Activated CD8-positive, alpha-beta memory T cell treated with anti-CD3 and anti-CD28 coated beads, Interleukin-2, amount 50 U/mL, for 24 hours (primary cell): ENCODE data around the gene TRIM72.
"Not testable (repeated sequence)": the region's sequence is repeated elsewhere in the genome, so short reads cannot be mapped to it uniquely, and the experiment has no call there.

Source experiments
- DNase-seq: peaks from one replicate; pipeline ENCODE4 v3.0.0-alpha.2; 2020; ENCODE audit errors: extremely low read depth

The TRIM72 gene

GRCh38 chr16:31256466-31256865 lies 42.5 kb downstream of the TRIM72 start:
- no peak for DNase-seq

GRCh38 chr16:31258366-31258765 lies 44.4 kb downstream of the TRIM72 start:
- DNase-seq, result no peak

GRCh38 chr16:31260136-31260931 lies 46.4 kb downstream of the TRIM72 start:
- DNase-seq, result no peak

GRCh38 chr16:31262084-31262483 lies 48.2 kb downstream of the TRIM72 start:
- DNase-seq, result no peak

GRCh38 chr16:31265329-31266245 lies 51.7 kb downstream of the TRIM72 start:
- peak; percentile 49 for DNase-seq

- DNase-seq, result no peak
These were observed 53.6 kb downstream of the TRIM72 start for GRCh38 chr16:31267332-31268032.

GRCh38 chr16:31268033-31268365 lies 54.1 kb downstream of the TRIM72 start:
- no peak for DNase-seq

GRCh38 chr16:31268891-31269290 lies 55.0 kb downstream of the TRIM72 start:
- no peak for DNase-seq

- DNase-seq, result no peak
These were observed 55.6 kb downstream of the TRIM72 start for GRCh38 chr16:31269541-31269940.

GRCh38 chr16:31269973-31270372 lies 56.1 kb downstream of the TRIM72 start:
- not testable (repeated sequence) for DNase-seq

- DNase-seq, result no peak
These were observed 56.9 kb downstream of the TRIM72 start for GRCh38 chr16:31270795-31271194.

GRCh38 chr16:31271621-31272190 lies 57.8 kb downstream of the TRIM72 start:
- no peak for DNase-seq

GRCh38 chr16:31273187-31273586 lies 59.3 kb downstream of the TRIM72 start:
- no peak for DNase-seq

GRCh38 chr16:31273676-31274075 lies 59.8 kb downstream of the TRIM72 start:
- no peak for DNase-seq

GRCh38 chr16:31274831-31275816 lies 61.2 kb downstream of the TRIM72 start:
- no peak for DNase-seq

- no peak for DNase-seq
These were observed 62.7 kb downstream of the TRIM72 start for GRCh38 chr16:31276600-31276999.

GRCh38 chr16:31277659-31278260 lies 63.8 kb downstream of the TRIM72 start:
- DNase-seq, result no peak

GRCh38 chr16:31278853-31279252 lies 64.9 kb downstream of the TRIM72 start:
- DNase-seq, result not testable (repeated sequence)
